Activated naive CD8-positive, alpha-beta T cell (primary cell): Measurements from ENCODE around the gene ARHGEF17.
"Not testable (repeated sequence)": the region's sequence is repeated elsewhere in the genome, so short reads cannot be mapped to it uniquely, and the experiment has no call there.

ENCODE experiments used
- H3K27ac Mint-ChIP-seq: one replicate; pipeline ENCODE4 v1.8.0; 2021; ENCODE audit warnings: mixed read lengths
- H3K27me3 Mint-ChIP-seq: one replicate; pipeline ENCODE4 v1.8.0; 2021; ENCODE audit warnings: mixed read lengths
- H3K36me3 Mint-ChIP-seq: one replicate; pipeline ENCODE4 v1.8.0; 2021; ENCODE audit warnings: mixed read lengths
- H3K4me1 Mint-ChIP-seq: one replicate; pipeline ENCODE4 v1.8.0; 2021; ENCODE audit warnings: low read depth, mixed read lengths
- H3K4me3 Mint-ChIP-seq: one replicate; pipeline ENCODE4 v1.8.0; 2021; ENCODE audit warnings: mild to moderate bottlenecking, mixed read lengths
- H3K9me3 Mint-ChIP-seq: one replicate; pipeline ENCODE4 v1.8.0; 2021; ENCODE audit warnings: low read depth, mixed read lengths

Gene ARHGEF17

DNA sequence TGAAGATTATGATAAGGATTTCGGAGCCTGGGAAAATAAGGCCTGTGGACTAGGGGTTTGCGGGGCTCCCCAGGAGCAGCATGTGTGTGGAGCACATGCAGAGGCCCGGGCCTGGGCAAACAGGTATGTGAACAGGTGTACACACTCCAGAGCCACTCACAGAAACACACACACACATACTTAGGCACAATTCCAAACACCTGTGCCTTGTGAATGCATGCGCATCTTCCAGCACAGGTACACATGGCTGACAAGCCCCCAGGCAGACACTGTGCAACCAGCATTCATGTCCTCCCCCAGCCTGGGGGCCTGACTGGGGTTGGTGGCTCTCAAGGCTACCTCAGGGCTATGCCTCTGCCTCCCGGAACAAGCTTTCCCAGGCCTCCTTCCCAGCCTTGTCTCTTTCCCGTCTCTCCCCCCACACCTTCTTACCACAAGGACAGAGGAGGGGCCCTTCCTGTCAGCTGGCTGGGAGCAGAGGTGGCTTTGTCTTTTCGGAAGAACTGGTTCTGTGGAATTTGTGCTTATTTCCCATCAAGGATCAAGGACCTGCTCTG, 38.5 kb upstream of the ARHGEF17 start:
- peaks cover 8% of the 10 kb centered on the region for H3K27me3 Mint-ChIP-seq
- H3K36me3 Mint-ChIP-seq = no peaks in the 10 kb centered on the region
- no peak overlapping the region for H3K4me3 Mint-ChIP-seq
- H3K4me1 Mint-ChIP-seq = no peaks in the 10 kb centered on the region
- H3K27ac Mint-ChIP-seq = no peak overlapping the region
- H3K9me3 Mint-ChIP-seq = no peaks in the 10 kb centered on the region

DNA sequence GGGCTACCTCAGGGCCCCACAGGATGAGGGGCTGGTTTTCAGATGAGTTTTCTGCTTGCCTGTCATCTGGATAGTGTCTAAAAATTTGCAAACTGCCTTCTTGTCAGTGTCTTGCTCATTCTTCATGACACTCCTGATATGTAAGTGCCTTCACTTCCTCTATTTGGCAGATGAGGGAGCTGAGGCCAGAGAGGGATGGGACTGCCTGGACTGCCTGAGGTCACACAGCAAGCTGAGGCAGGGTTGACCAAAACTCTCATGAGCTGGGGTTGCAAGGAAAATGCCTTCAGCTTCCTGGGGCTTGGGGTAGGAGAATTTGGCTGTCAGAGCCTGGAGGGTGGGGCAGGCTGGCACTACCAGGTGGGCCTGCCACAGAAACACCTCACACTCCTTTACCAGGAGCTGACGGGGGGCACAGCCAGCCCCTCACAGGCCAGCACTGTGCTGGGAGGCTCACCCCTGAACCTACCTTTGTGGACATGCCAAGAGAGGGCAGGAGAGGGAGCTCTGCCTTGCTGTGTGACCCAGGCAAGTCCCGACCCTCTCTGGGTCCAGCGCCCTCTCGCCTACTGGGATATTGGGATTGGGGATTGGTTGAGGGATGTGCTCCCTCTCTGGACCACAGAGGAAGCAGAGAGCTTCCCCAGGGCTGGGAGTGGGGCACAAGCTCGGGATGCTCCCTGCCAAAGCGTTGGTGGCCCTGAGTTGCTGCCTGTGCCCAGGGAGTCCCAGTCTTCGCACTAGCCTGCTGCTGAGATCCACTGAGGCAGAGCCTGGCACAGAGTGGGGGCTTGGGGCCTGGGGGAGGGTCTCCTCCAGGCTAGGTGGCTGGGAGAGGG, 37.8 kb upstream of the ARHGEF17 start:
- Mint-ChIP-seq H3K9me3 (no peaks in the 10 kb centered on the region), H3K36me3 (no peaks in the 10 kb centered on the region), H3K27ac (no peak overlapping the region), H3K4me3 (no peak overlapping the region), H3K27me3 (peaks cover 3% of the 10 kb centered on the region), H3K4me1 (no peaks in the 10 kb centered on the region)

GRCh38 chr11:73270855-73271477, 37.1 kb upstream of the ARHGEF17 start:
- Mint-ChIP-seq H3K4me1 (no peaks in the 10 kb centered on the region), H3K9me3 (no peaks in the 10 kb centered on the region), H3K27ac (no peak overlapping the region), H3K27me3 (peaks cover 2% of the 10 kb centered on the region), H3K4me3 (no peak overlapping the region), H3K36me3 (no peaks in the 10 kb centered on the region)

GRCh38 chr11:73271478-73271865, 36.6 kb upstream of the ARHGEF17 start:
- H3K4me1 Mint-ChIP-seq, H3K4me3 Mint-ChIP-seq, H3K9me3 Mint-ChIP-seq, H3K27ac Mint-ChIP-seq, H3K36me3 Mint-ChIP-seq, H3K27me3 Mint-ChIP-seq: not testable (repeated sequence)

- Mint-ChIP-seq H3K27me3 (no peaks in the 10 kb centered on the region), H3K36me3 (no peaks in the 10 kb centered on the region), H3K4me1 (no peaks in the 10 kb centered on the region), H3K9me3 (no peaks in the 10 kb centered on the region), H3K27ac (no peak within 1 kb of the TSS), H3K4me3 (no peak within 1 kb of the TSS)
Observed at GRCh38 chr11:73271936-73272679, 36.0 kb upstream of the ARHGEF17 start, which contains the start of gene P2RY6. P2RY6 (plus strand) TSS chr11:73272338; CDS start chr11:73296519, 24,181 bp downstream.

DNA sequence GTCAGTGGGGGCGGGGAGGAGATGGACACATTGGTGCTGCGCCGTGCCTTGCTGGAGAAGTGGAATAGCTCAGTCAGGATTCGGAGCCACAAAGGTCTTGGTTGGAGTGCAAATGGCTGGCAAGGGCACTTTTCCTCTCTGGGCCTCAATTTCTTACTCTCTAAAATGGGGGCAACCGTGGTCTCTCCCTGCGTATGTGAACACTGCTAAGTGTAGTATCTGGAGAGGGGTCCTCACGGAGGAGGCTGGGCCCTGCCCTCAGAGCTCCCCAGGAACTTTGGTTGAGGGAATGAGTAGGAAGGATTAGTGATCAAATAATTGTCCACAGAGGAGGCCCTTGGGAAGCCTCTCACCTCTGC, 35.4 kb upstream of the ARHGEF17 start:
- no peaks in the 10 kb centered on the region for H3K9me3 Mint-ChIP-seq
- H3K36me3 Mint-ChIP-seq = no peaks in the 10 kb centered on the region
- H3K27ac Mint-ChIP-seq = no peak overlapping the region
- no peaks in the 10 kb centered on the region for H3K4me1 Mint-ChIP-seq
- H3K4me3 Mint-ChIP-seq = no peak overlapping the region
- no peaks in the 10 kb centered on the region for H3K27me3 Mint-ChIP-seq

- H3K36me3 Mint-ChIP-seq = no peaks in the 10 kb centered on the region
- no peaks in the 10 kb centered on the region for H3K27me3 Mint-ChIP-seq
Observed at GRCh38 chr11:73273222-73273895, 34.7 kb upstream of the ARHGEF17 start.

GRCh38 chr11:73274191-73274590, 33.9 kb upstream of the ARHGEF17 start:
- H3K27me3 Mint-ChIP-seq, H3K36me3 Mint-ChIP-seq, H3K9me3 Mint-ChIP-seq, H3K4me3 Mint-ChIP-seq, H3K27ac Mint-ChIP-seq, H3K4me1 Mint-ChIP-seq: not testable (repeated sequence)

More at GRCh38 chr11:73273222-73273895, 34.7 kb upstream of the ARHGEF17 start:
- no peaks in the 10 kb centered on the region for H3K4me1 Mint-ChIP-seq
- H3K27ac Mint-ChIP-seq = no peak overlapping the region
- H3K9me3 Mint-ChIP-seq = no peaks in the 10 kb centered on the region
- H3K4me3 Mint-ChIP-seq = no peak overlapping the region

GRCh38 chr11:73274722-73275380, 33.2 kb upstream of the ARHGEF17 start:
- no peaks in the 10 kb centered on the region for H3K36me3 Mint-ChIP-seq
- H3K27me3 Mint-ChIP-seq = no peaks in the 10 kb centered on the region
- no peak overlapping the region for H3K4me3 Mint-ChIP-seq
- H3K9me3 Mint-ChIP-seq = no peaks in the 10 kb centered on the region
- no peak overlapping the region for H3K27ac Mint-ChIP-seq
- no peaks in the 10 kb centered on the region for H3K4me1 Mint-ChIP-seq

DNA sequence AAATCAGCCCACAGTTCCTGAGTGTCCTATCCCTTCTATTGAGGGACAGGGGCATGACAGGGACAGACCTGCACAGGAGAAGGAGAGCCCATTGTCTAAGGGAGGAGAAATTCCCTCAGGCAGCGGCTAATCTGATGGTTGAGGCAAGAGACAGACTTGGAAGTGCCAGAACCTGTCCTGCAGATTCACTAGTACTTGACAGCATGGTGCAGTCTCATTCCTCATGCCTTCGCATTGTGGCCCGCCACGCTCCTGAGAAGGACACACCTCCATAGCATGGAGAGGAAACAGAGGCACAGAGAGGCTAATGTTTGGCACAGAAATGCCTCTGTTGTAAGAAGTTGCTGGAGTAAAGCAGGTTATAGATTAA, 32.7 kb upstream of the ARHGEF17 start:
- Mint-ChIP-seq H3K27me3 (no peaks in the 10 kb centered on the region), H3K9me3 (no peaks in the 10 kb centered on the region), H3K4me1 (no peaks in the 10 kb centered on the region), H3K36me3 (no peaks in the 10 kb centered on the region), H3K27ac (no peak overlapping the region), H3K4me3 (no peak overlapping the region)

DNA sequence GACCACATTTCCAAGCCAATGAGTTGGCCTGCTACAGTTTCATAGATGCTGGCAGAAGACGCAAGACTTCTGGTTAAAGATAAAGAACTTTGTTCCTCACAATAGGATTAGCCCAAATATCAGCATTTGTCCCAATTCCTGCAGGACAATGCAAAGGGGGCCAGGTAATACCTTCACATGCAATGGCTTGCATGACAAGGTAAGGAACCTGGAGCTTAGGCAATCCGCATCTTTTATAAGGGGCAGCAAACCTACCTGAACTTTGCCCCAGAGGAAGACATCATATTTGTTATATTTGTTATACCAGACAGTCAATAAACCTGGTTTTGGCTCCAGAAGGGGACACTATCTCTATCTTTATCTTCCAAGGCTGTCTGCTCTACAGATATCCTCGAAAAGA, 30.6 kb upstream of the ARHGEF17 start:
- Mint-ChIP-seq H3K4me3 (no peak overlapping the region), H3K4me1 (no peaks in the 10 kb centered on the region)

GRCh38 chr11:73280626-73281025, 27.4 kb upstream of the ARHGEF17 start:
- Mint-ChIP-seq H3K27ac (no peak overlapping the region), H3K27me3 (no peaks in the 10 kb centered on the region), H3K4me1 (no peaks in the 10 kb centered on the region), H3K4me3 (no peak overlapping the region), H3K36me3 (no peaks in the 10 kb centered on the region), H3K9me3 (no peaks in the 10 kb centered on the region)

More for the DNA sequence above, 30.6 kb upstream of the ARHGEF17 start:
- Mint-ChIP-seq H3K27me3 (no peaks in the 10 kb centered on the region), H3K36me3 (no peaks in the 10 kb centered on the region), H3K27ac (no peak overlapping the region), H3K9me3 (no peaks in the 10 kb centered on the region)

- Mint-ChIP-seq H3K36me3 (no peaks in the 10 kb centered on the region), H3K4me3 (no peak overlapping the region), H3K27ac (no peak overlapping the region)
Observed at GRCh38 chr11:73281201-73281741, 26.8 kb upstream of the ARHGEF17 start.

More at GRCh38 chr11:73281201-73281741, 26.8 kb upstream of the ARHGEF17 start:
- Mint-ChIP-seq H3K27me3 (no peaks in the 10 kb centered on the region), H3K9me3 (no peaks in the 10 kb centered on the region), H3K4me1 (no peaks in the 10 kb centered on the region)
